SKM-1 (cell line): ENCODE data around the gene INSYN1.
"Not testable (repeated sequence)": the region's sequence is repeated elsewhere in the genome, so short reads cannot be mapped to it uniquely, and the experiment has no call there.

ENCODE experiments used
- DNase-seq: peaks from one replicate; lab custom pipeline; 2025; ENCODE audit not compliant: unreplicated experiment; lab: John Stamatoyannopoulos, UW

The INSYN1 gene, protein sequence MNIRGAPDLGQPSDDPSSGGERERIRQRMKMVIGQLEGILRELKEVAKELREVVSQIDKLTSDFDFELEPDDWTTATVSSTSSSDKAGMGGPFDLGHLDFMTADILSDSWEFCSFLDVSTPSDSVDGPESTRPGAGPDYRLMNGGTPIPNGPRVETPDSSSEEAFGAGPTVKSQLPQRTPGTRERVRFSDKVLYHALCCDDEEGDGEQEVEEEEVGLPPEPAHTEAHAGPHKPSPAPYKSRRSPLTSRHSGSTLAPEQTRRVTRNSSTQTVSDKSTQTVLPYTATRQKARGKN

DNA sequence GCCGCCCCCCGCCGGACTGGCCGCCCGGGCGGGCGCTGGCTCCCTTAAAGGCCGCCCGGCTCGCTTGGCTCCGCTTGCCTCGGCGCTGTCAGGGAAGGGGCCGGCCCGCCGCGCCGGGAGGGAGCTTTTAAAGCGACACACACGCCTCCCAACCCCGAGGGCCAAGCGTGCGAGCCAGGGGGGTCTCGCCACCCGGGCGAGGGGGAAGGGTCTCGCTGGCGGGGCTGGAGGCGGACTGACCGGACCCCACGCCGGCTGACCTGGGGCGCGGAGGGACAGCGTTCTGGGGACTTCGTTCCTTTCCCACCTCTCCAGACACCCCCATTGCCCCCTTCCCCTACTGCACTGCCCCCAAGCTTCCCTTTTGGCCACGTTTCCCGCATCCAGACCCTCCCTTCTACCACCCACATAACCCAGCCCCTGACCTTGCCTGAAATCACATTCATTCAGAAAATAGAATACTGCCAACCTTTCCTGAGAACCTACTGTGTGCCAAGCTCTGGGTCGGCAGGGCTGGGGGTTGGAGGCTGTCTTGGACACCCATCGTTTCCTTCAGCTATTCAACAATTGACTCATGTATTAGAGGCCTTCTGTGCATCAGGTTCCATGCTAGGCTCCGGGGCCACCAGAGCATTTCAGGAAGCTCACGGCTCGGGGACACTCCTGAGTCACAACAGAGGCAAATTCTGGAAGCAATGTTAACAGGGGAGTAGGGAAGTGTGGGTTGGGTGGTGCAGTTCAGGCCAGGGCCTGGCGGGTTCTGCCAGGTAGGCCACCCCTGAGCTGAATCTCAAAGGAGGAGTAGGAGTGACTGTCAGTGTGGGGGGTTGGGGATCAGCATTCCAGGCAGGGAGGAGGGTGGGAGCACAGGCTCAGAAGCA is at the start of gene INSYN1:
Gene INSYN1, minus strand, starts transcription at position 102 of the 881 bp plus-strand sequence. CDS start 2,221 bp downstream, outside the sequence.
- DNase-seq: no peak

GRCh38 chr15:73802431-73803041 is 49.4 kb upstream of the INSYN1 start:
- DNase-seq: no peak

GRCh38 chr15:73800662-73801345 is 47.7 kb upstream of the INSYN1 start:
- no peak for DNase-seq

GRCh38 chr15:73799466-73799865 is 46.3 kb upstream of the INSYN1 start:
- no peak for DNase-seq

GRCh38 chr15:73797366-73798158 is 44.4 kb upstream of the INSYN1 start:
- DNase-seq: no peak

- no peak for DNase-seq
These were observed 43.2 kb upstream of the INSYN1 start for GRCh38 chr15:73796331-73796831.

GRCh38 chr15:73794443-73795133 is 41.4 kb upstream of the INSYN1 start:
- no peak for DNase-seq

GRCh38 chr15:73792899-73793541 is 39.9 kb upstream of the INSYN1 start:
- not testable (repeated sequence) for DNase-seq

DNA sequence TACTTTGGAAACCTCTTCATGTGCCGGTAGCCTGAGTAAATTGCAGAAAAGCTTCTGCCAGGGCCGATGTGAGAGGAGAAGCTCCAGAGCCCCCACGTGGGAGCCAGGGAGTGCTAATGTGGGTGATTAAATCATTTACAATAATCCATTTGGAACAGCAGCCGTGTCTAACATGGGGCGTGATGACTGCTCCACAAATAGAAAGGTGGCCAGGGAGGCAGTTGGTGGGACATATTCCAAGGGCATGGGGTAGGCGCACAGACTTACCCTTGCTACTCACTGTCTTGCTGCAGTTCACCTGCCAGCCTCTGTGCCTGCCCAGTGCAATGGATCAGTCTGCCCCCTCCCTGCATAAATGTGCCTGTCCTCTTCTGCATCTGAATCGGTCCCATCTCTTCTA is 39.3 kb upstream of the INSYN1 start:
- no peak for DNase-seq

DNA sequence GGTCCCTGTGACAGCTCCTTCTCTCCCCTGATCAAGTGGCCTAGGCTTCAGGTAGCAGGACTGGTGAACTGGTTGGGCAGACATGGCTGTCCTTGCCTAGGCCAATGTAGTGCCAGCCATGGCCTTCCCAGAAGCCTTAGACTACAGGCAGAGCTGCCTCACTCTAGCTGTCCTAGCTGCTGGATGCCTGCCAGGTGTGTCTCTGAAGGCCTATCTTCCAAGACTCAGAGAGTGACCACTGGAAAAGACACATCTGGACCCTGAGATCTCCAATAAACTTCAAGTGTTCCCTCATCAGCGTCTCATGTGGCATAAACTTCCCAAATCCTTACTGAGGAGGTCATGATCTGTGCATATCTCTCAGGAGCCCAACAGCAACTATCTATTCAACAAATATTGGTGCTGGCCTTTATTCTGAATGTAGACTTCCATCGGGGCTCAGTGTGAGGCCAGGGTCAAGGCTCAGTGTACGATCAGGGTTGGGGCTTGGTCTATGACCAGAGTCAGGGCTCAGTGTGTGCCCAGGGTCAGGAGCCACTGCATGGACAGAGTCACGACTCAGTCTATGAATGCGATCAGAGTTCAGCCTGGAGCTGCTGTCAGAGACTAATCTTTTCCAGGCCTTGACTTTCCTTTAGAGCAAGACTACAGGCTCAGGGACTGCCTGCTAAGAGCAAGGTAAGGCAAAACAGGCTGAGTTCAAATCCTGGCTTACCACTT is 36.5 kb upstream of the INSYN1 start:
- no peak for DNase-seq

GRCh38 chr15:73787621-73788020 is 34.5 kb upstream of the INSYN1 start:
- no peak for DNase-seq

GRCh38 chr15:73786538-73786937 is 33.4 kb upstream of the INSYN1 start:
- DNase-seq: no peak

DNA sequence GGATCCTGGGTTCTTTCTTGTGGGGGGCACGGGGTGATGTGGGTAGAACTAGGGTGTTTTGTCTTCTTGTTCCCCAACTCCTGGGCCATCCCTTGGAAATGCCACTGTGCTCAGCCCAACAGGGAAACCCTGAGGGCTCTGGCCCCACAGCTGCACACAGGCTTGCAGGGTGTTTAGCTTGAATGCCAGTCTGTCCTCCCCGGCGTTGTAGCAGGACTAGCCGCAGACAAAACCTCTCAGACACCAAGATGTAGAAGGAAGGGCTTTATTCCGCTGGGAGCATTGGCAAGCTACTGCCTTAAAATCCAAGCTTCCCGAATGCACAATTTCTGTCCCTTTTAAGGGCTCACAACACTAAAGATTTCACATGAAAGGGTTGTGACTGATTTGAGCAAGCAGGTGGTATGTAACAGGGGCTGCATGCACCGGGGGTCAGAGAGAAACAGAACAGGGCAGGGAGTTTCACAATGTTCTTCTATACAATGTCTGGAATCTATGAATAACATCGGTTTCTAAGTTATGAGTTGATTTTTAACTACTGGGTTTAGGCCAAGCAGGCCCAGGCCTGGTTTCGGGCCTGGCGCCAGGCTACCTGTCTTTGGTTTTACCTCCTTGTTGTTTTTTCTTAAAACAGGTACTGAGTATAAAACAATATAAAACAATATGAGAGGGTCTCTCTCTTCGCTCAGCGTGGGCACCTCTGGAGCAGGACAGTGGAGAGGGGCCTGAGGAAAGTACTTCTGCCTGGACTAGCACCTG is 32.3 kb upstream of the INSYN1 start:
- not testable (repeated sequence) for DNase-seq

DNA sequence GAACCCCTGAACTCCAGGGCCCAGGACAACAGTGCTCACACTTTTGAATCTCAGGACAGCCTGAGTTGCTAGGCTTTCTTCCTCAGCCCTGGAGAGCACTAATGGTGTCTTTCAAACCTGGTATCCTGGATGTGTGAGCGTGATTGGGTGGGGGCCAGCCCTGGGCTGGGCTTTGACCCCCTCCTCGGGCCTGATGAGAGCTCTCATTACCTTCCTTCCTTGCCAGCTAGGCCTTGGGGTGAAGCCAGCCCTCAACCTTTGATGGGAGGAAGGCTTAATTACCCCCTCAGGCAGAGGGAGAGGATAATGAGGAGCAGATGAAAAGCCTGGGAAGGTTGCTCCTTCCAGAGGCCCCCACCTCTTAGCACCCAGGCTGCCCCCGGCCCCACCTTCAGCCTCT is 31.1 kb upstream of the INSYN1 start:
- DNase-seq: no peak

GRCh38 chr15:73782344-73782959 is 29.3 kb upstream of the INSYN1 start:
- DNase-seq: no peak

- DNase-seq: peak; percentile 29
These were observed 28.1 kb upstream of the INSYN1 start for GRCh38 chr15:73781038-73781925.
